NCI-H1436 treated with DMSO at 0.1 percent for 48 hours (cell line): ENCODE data around the gene ARL5A.
A peak's percentile ranks its signal among the peaks of the same experiment; 100 is the strongest.

Source experiments
- DNase-seq: peaks from one replicate; lab custom pipeline; 2025; lab: John Stamatoyannopoulos, UW

Gene ARL5A

GRCh38 chr2:151766437-151767153 lies 61.6 kb downstream of the ARL5A start:
- DNase-seq: no peak

- DNase-seq: no peak
These were observed 62.3 kb downstream of the ARL5A start for GRCh38 chr2:151765760-151766410.

- DNase-seq: no peak
These were observed 65.5 kb downstream of the ARL5A start for GRCh38 chr2:151762694-151763093.

GRCh38 chr2:151761687-151762086 lies 66.5 kb downstream of the ARL5A start:
- DNase-seq: no peak

GRCh38 chr2:151761193-151761592 lies 67.0 kb downstream of the ARL5A start:
- DNase-seq: no peak

GRCh38 chr2:151760139-151760650 lies 68.0 kb downstream of the ARL5A start:
- DNase-seq: no peak

GRCh38 chr2:151758744-151759143 lies 69.5 kb downstream of the ARL5A start:
- no peak for DNase-seq

GRCh38 chr2:151757861-151758260 lies 70.4 kb downstream of the ARL5A start:
- DNase-seq: peak; percentile 33

GRCh38 chr2:151756820-151757219 lies 71.4 kb downstream of the ARL5A start:
- no peak for DNase-seq

- DNase-seq: no peak
These were observed 73.8 kb downstream of the ARL5A start for GRCh38 chr2:151754253-151754897.

- no peak for DNase-seq
These were observed 74.7 kb downstream of the ARL5A start for GRCh38 chr2:151753540-151753939.
